NCI-H2227 treated with DMSO at 0.1 percent for 48 hours (cell line): ENCODE measurements around the gene CFAP45.

Source experiments
- DNase-seq: peaks from one replicate; lab custom pipeline; 2025; lab: John Stamatoyannopoulos, UW

Gene CFAP45

GRCh38 chr1:159827102-159827490, 72.9 kb downstream of the CFAP45 start:
- no peak for DNase-seq

- DNase-seq, result no peak
These were observed 73.4 kb downstream of the CFAP45 start, which contains the start of gene SLAMF8 for GRCh38 chr1:159826441-159827101. SLAMF8 (plus strand) TSS chr1:159826873; CDS start chr1:159826899, 26 bp downstream.

- no peak for DNase-seq
These were observed 74.4 kb downstream of the CFAP45 start for GRCh38 chr1:159825564-159825963.

GRCh38 chr1:159823406-159823805, 76.6 kb downstream of the CFAP45 start:
- no peak for DNase-seq
